H9 (cell line): ENCODE results near the gene SEC11A. TPM values are rescaled to one million over a fixed set of nuclear protein-coding genes. Genes with fewer than 3 reads are reported as not detected.

Experiments used
- DNase-seq: peaks from one replicate; pipeline ENCODE4 v3.0.0-alpha.2; 2017
- H2AFZ ChIP-seq: one replicate; pipeline ENCODE4 v1.6.1; 2013; ENCODE audit warnings: mild to moderate bottlenecking, low read length, control low read depth, moderate library complexity
- H2AK5ac ChIP-seq: 2 replicates; pipeline ENCODE4 v1.6.1; 2013; ENCODE audit warnings: low read length, control low read depth, mixed read lengths; ENCODE audit not compliant: insufficient read length
- H2BK120ac ChIP-seq: one replicate; pipeline ENCODE4 v1.6.1; 2013; ENCODE audit warnings: low read depth, mild to moderate bottlenecking, low read length, control low read depth, inconsistent platforms; ENCODE audit not compliant: poor library complexity, severe bottlenecking
- H2BK12ac ChIP-seq: 2 replicates; pipeline ENCODE4 v1.6.1; 2013; ENCODE audit warnings: low read length, control low read depth, mixed read lengths, low read depth; ENCODE audit not compliant: insufficient read length
- H2BK15ac ChIP-seq: 2 replicates; pipeline ENCODE4 v1.6.1; 2013; ENCODE audit warnings: low read depth, low read length, control low read depth
- H2BK20ac ChIP-seq: one replicate; pipeline ENCODE4 v1.6.1; 2013; ENCODE audit warnings: low read depth, mild to moderate bottlenecking, low read length, control low read depth, inconsistent platforms; ENCODE audit not compliant: poor library complexity, severe bottlenecking
- H2BK5ac ChIP-seq: 2 replicates; pipeline ENCODE4 v1.6.1; 2013; ENCODE audit warnings: low read length, control low read depth, mixed read lengths; ENCODE audit not compliant: insufficient read length
- H3K14ac ChIP-seq: 2 replicates; pipeline ENCODE4 v1.6.1; 2013; ENCODE audit warnings: low read length, control low read depth; ENCODE audit not compliant: insufficient read depth
- H3K18ac ChIP-seq: 2 replicates; pipeline ENCODE4 v1.6.1; 2013; ENCODE audit warnings: low read depth, mild to moderate bottlenecking, mixed read lengths, low read length, control low read depth; ENCODE audit not compliant: insufficient read length
- H3K23ac ChIP-seq: 2 replicates; pipeline ENCODE4 v1.6.1; 2013; ENCODE audit warnings: low read length, control low read depth, mixed read lengths, low read depth; ENCODE audit not compliant: insufficient read length
- H3K23me2 ChIP-seq: 2 replicates; pipeline ENCODE4 v1.6.1; 2013; ENCODE audit warnings: low read depth, mild to moderate bottlenecking, mixed read lengths, low read length, control low read depth; ENCODE audit not compliant: insufficient read length, poor library complexity, severe bottlenecking
- H3K27ac ChIP-seq: 2 replicates; pipeline ENCODE4 v1.5.1; 2013; ENCODE audit warnings: low read length, control low read depth, mixed read lengths, low read depth; ENCODE audit not compliant: insufficient read length
- H3K27me3 ChIP-seq: 2 replicates; pipeline ENCODE4 v1.6.1; 2013; ENCODE audit warnings: low read length, control low read depth, inconsistent platforms; ENCODE audit not compliant: insufficient read depth
- H3K4ac ChIP-seq: 2 replicates; pipeline ENCODE4 v1.6.1; 2013; ENCODE audit warnings: low read depth, mild to moderate bottlenecking, control low read depth, inconsistent platforms, low read length, moderate library complexity
- H3K4me1 ChIP-seq: 2 replicates; pipeline ENCODE4 v1.6.1; 2013; ENCODE audit warnings: low read length, control low read depth, inconsistent platforms; ENCODE audit not compliant: insufficient read depth
- H3K4me2 ChIP-seq: 2 replicates; pipeline ENCODE4 v1.6.1; 2013; ENCODE audit warnings: low read length, control low read depth, mixed read lengths; ENCODE audit not compliant: insufficient read length, insufficient read depth
- H3K56ac ChIP-seq: 2 replicates; pipeline ENCODE4 v1.6.1; 2013; ENCODE audit warnings: low read depth, mild to moderate bottlenecking, mixed read lengths, low read length, control low read depth; ENCODE audit not compliant: insufficient read length
- H3K79me1 ChIP-seq: 2 replicates; pipeline ENCODE4 v1.6.1; 2013; ENCODE audit warnings: low read depth, mild to moderate bottlenecking, moderate library complexity, low read length, control low read depth, inconsistent platforms; ENCODE audit not compliant: insufficient read depth, poor library complexity, severe bottlenecking
- H3K79me2 ChIP-seq: 2 replicates; pipeline ENCODE4 v1.6.1; 2013; ENCODE audit warnings: low read length, control low read depth, inconsistent platforms; ENCODE audit not compliant: insufficient read depth
- H3K9ac ChIP-seq: 2 replicates; pipeline ENCODE4 v1.6.1; 2013; ENCODE audit warnings: low read length, control low read depth, mixed read lengths; ENCODE audit not compliant: insufficient read length; ENCODE audit errors: extremely low read depth
- H3K9me3 ChIP-seq: one replicate; pipeline ENCODE4 v1.6.1; 2013; ENCODE audit warnings: low read depth, low read length, inconsistent platforms; ENCODE audit not compliant: control insufficient read depth
- H3T11ph ChIP-seq: one replicate; pipeline ENCODE4 v1.6.1; 2013; ENCODE audit warnings: mild to moderate bottlenecking, low read length, control low read depth, inconsistent platforms
- H4K20me1 ChIP-seq: one replicate; pipeline ENCODE4 v1.6.1; 2013; ENCODE audit not compliant: control insufficient read depth, insufficient read length, insufficient read depth
- H4K5ac ChIP-seq: 2 replicates; pipeline ENCODE4 v1.6.1; 2013; ENCODE audit warnings: low read depth, mild to moderate bottlenecking, mixed read lengths, low read length, control low read depth; ENCODE audit not compliant: insufficient read length
- H4K8ac ChIP-seq: replicated peaks from 2 replicates; pipeline ENCODE4 v1.6.1; 2013; ENCODE audit warnings: low read length, control low read depth, mixed read lengths, low read depth; ENCODE audit not compliant: insufficient read length
- H4K91ac ChIP-seq: 2 replicates; pipeline ENCODE4 v1.6.1; 2013; ENCODE audit warnings: low read depth, mild to moderate bottlenecking, moderate library complexity, mixed read lengths, low read length, control low read depth; ENCODE audit not compliant: insufficient read length
- H3K27ac Mint-ChIP-seq, 3 experiments: 2 replicates in 2 of 3; 3 replicates in 1 of 3; pipeline ENCODE4 v1.8.0; 2020 to 2021; ENCODE audit warnings: mixed read lengths in 3 of 3, mild to moderate bottlenecking in 1 of 3, moderate library complexity in 1 of 3
- H3K27me3 Mint-ChIP-seq: 2 replicates; pipeline ENCODE4 v1.8.0; 2021; ENCODE audit warnings: low read depth, mild to moderate bottlenecking, moderate library complexity, mixed read lengths
- H3K36me3 Mint-ChIP-seq, 3 experiments: 2 replicates in 2 of 3; 3 replicates in 1 of 3; pipeline ENCODE4 v1.8.0; 2020 to 2021; ENCODE audit warnings: low read depth in 3 of 3, mixed read lengths in 3 of 3; ENCODE audit not compliant: insufficient read depth in 1 of 3
- H3K4me1 Mint-ChIP-seq, 2 experiments: 2 replicates each; pipeline ENCODE4 v1.8.0; 2020; ENCODE audit warnings: mixed read lengths in 2 of 2
- H3K4me3 Mint-ChIP-seq, 2 experiments: 2 replicates in 1 of 2; 3 replicates in 1 of 2; pipeline ENCODE4 v1.8.0; 2020 to 2021; ENCODE audit warnings: mild to moderate bottlenecking in 2 of 2, mixed read lengths in 2 of 2, moderate library complexity in 1 of 2
- H3K9me3 Mint-ChIP-seq, 2 experiments: 2 replicates in 1 of 2; 3 replicates in 1 of 2; pipeline ENCODE4 v1.8.0; 2020; ENCODE audit warnings: mild to moderate bottlenecking in 2 of 2, mixed read lengths in 2 of 2, moderate library complexity in 1 of 2
- CTCF ChIP-seq: fragments of 200-600 bp; sonication (generic); conservative IDR thresholded peaks from 3 replicates; pipeline ENCODE4 v1.8.0; 2021; ENCODE audit warnings: antibody characterized with exemption, mild to moderate bottlenecking
- WGBS: extraction: QIAGEN DNeasy Blood & Tissue Kit; methylation state at CpG from one replicate; pipeline ENCODE4 v1.1.7; 2013; ENCODE audit warnings: missing lambda C conversion rate, low lambda C conversion rate, mixed read lengths; ENCODE audit not compliant: insufficient read length; ENCODE audit errors: extremely low coverage; 5-methylcytosine and 5-hydroxymethylcytosine counted together
- total RNA-seq: library from RNA; stranded (reverse); gene quantifications from 2 replicates; pipeline ENCODE4 v1.2.1, GENCODE V29; 2021

Gene SEC11A
- total RNA-seq, 1 experiment from 2014 or later: 250 TPM

- no CpG with 5 or more reads among the region's 7 CpGs for WGBS
- no peaks in the 10 kb centered on the region for H3K79me2 ChIP-seq
- Mint-ChIP-seq H3K27me3 (peaks cover 27% of the 10 kb centered on the region), H3K4me3 (peak overlapping the region; percentile 59 to 74), H3K9me3 (no peaks in the 10 kb centered on the region; a peak in 1 of 5 replicates), H3K4me1 (peaks cover 27 to 29% of the 10 kb centered on the region in 2 experiments), H3K36me3 (peaks cover 0 to 5% (median under 1%) of the 10 kb centered on the region in 3 experiments; a peak in 4 of 7 replicates), H3K27ac (peak overlapping the region in 1 of 3 experiments; percentile 73; a peak in 2 of 7 replicates)
- DNase-seq: no peak
- no peak overlapping the region for H4K5ac ChIP-seq
- H3K9me3 ChIP-seq: no peaks in the 10 kb centered on the region
- H3K9ac ChIP-seq: no peak overlapping the region
- H3K4me2 ChIP-seq: peak overlapping the region; percentile 42
- no peak overlapping the region for H3K56ac ChIP-seq
- no peak overlapping the region for H4K91ac ChIP-seq
- H2BK12ac ChIP-seq: no peak overlapping the region
- H3K4me1 ChIP-seq: peaks cover 3% of the 10 kb centered on the region; the same call in 1 of the 2 replicates
- no peak overlapping the region for H2AK5ac ChIP-seq
- H3K4ac ChIP-seq: no peak overlapping the region
- no peaks in the 10 kb centered on the region; the same call in 1 of the 2 replicates for H3K27me3 ChIP-seq
- H3K23ac ChIP-seq: no peak overlapping the region
- no peaks in the 10 kb centered on the region for H4K20me1 ChIP-seq
- H3K79me1 ChIP-seq: no peaks in the 10 kb centered on the region
- no peak overlapping the region for H4K8ac ChIP-seq
- H2BK5ac ChIP-seq: no peak overlapping the region
- no peak overlapping the region for H3K18ac ChIP-seq
- no peak for TF ChIP-seq CTCF
- H3T11ph ChIP-seq: no peak overlapping the region
- H2BK15ac ChIP-seq: no peak overlapping the region
- no peak overlapping the region for H3K27ac ChIP-seq
- H3K23me2 ChIP-seq: peaks cover 8% of the 10 kb centered on the region
- H2AFZ ChIP-seq: no peak overlapping the region
- no peak overlapping the region for H2BK20ac ChIP-seq
- no peak overlapping the region for H2BK120ac ChIP-seq
- no peak overlapping the region for H3K14ac ChIP-seq
These were observed 57.0 kb downstream of the SEC11A start for GRCh38 chr15:84658788-84659411.
